CD14-positive monocyte (primary cell): ENCODE results near the gene PIK3R3. TPM values are rescaled to one million over a fixed set of nuclear protein-coding genes. Genes with fewer than 3 reads are reported as not detected.

Experiments used
- DNase-seq, 3 donors: peaks; one replicate each; pipeline ENCODE4 v3.0.0-alpha.2; 2011 to 2022
- H2AFZ ChIP-seq: 2 replicates; pipeline ENCODE4 v1.6.0; 2012; ENCODE audit warnings: mild to moderate bottlenecking, low read depth, low read length, inconsistent platforms; ENCODE audit not compliant: insufficient read depth, poor library complexity, severe bottlenecking
- H3K27ac ChIP-seq, 2 donors: 1 replicate in 1 of 2; 2 replicates in 1 of 2; pipeline ENCODE4 v1.5.1; 2012 to 2013; ENCODE audit warnings: low read length in 2 of 2, control low read depth in 1 of 2, inconsistent platforms in 1 of 2, low read depth in 1 of 2, mild to moderate bottlenecking in 1 of 2
- H3K27me3 ChIP-seq, 2 donors: one replicate each; pipeline versions ENCODE4 v1.6.0 to v1.6.1; 2011 to 2013; ENCODE audit warnings: low read length in 2 of 2; ENCODE audit not compliant: control insufficient read depth in 2 of 2, insufficient read depth in 2 of 2
- H3K36me3 ChIP-seq, 2 donors: replicated peaks in 1 of 2; 1 replicate in 1 of 2; 2 replicates in 1 of 2; pipeline versions ENCODE4 v1.5.1 to v1.6.1; 2012 to 2013; ENCODE audit warnings: low read length in 2 of 2, control low read depth in 1 of 2, inconsistent platforms in 1 of 2, mild to moderate bottlenecking in 1 of 2; ENCODE audit not compliant: insufficient read depth in 2 of 2, control insufficient read depth in 1 of 2
- H3K4me1 ChIP-seq, 2 donors: 1 replicate in 1 of 2; 2 replicates in 1 of 2; pipeline versions ENCODE4 v1.5.1 to v1.6.1; 2012 to 2013; ENCODE audit warnings: low read length in 2 of 2, control low read depth in 1 of 2, inconsistent platforms in 1 of 2, mild to moderate bottlenecking in 1 of 2, moderate library complexity in 1 of 2; ENCODE audit not compliant: insufficient read depth in 2 of 2, control insufficient read depth in 1 of 2
- H3K4me2 ChIP-seq: replicated peaks from 2 replicates; pipeline ENCODE3; 2012; ENCODE audit warnings: low read length, moderate library complexity, mild to moderate bottlenecking; ENCODE audit not compliant: poor library complexity, severe bottlenecking; ENCODE audit errors: extremely low read depth
- H3K4me3 ChIP-seq, 3 experiments: fragments of 200-600 bp in 1 of 3; sonication (generic) in 1 of 3; replicated peaks in 1 of 3; 1 replicate in 2 of 3; 2 replicates in 1 of 3; pipeline ENCODE4 v1.5.1; 2011 to 2013; ENCODE audit warnings: low read length in 3 of 3, mild to moderate bottlenecking in 3 of 3, control low read depth in 2 of 3, low read depth in 2 of 3, inconsistent platforms in 1 of 3, moderate library complexity in 1 of 3
- H3K79me2 ChIP-seq: 2 replicates; pipeline ENCODE4 v1.6.0; 2012; ENCODE audit warnings: mild to moderate bottlenecking, control low read depth, inconsistent platforms, low read length, moderate library complexity; ENCODE audit not compliant: insufficient read depth
- H3K9ac ChIP-seq: 2 replicates; pipeline ENCODE4 v1.6.0; 2017; ENCODE audit warnings: low read length, mild to moderate bottlenecking; ENCODE audit not compliant: insufficient read depth, poor library complexity, severe bottlenecking
- H3K9me3 ChIP-seq, 2 donors: replicated peaks in 1 of 2; 1 replicate in 1 of 2; 2 replicates in 1 of 2; pipeline versions ENCODE4 v1.5.1 to v1.6.1; 2012 to 2013; ENCODE audit warnings: low read length in 2 of 2, control low read depth in 1 of 2; ENCODE audit not compliant: control insufficient read depth in 1 of 2, insufficient read depth in 1 of 2
- H4K20me1 ChIP-seq: 2 replicates; pipeline ENCODE4 v1.6.0; 2012; ENCODE audit warnings: mild to moderate bottlenecking, low read length, control low read depth, moderate library complexity; ENCODE audit not compliant: insufficient read depth
- H3K27ac Mint-ChIP-seq, 7 donors: one replicate each; pipeline ENCODE4 v1.8.0; 2020; ENCODE audit warnings: mild to moderate bottlenecking in 7 of 7, mixed read lengths in 7 of 7, moderate library complexity in 6 of 7, inconsistent platforms in 2 of 7
- H3K27me3 Mint-ChIP-seq, 3 donors: one replicate each; pipeline ENCODE4 v1.8.0; 2021 to 2022; ENCODE audit warnings: low read depth in 3 of 3, mild to moderate bottlenecking in 3 of 3, mixed read lengths in 3 of 3, moderate library complexity in 3 of 3, inconsistent platforms in 1 of 3
- H3K36me3 Mint-ChIP-seq, 2 donors: one replicate each; pipeline ENCODE4 v1.8.0; 2020; ENCODE audit warnings: mixed read lengths in 2 of 2, inconsistent platforms in 1 of 2, mild to moderate bottlenecking in 1 of 2
- H3K4me1 Mint-ChIP-seq: one replicate; pipeline ENCODE4 v1.8.0; 2020; ENCODE audit warnings: mild to moderate bottlenecking, mixed read lengths
- H3K4me3 Mint-ChIP-seq, 2 donors: one replicate each; pipeline ENCODE4 v1.8.0; 2020; ENCODE audit warnings: mild to moderate bottlenecking in 2 of 2, mixed read lengths in 2 of 2, moderate library complexity in 1 of 2
- H3K9me3 Mint-ChIP-seq, 7 donors: one replicate each; pipeline ENCODE4 v1.8.0; 2020 to 2022; ENCODE audit warnings: mixed read lengths in 7 of 7, mild to moderate bottlenecking in 6 of 7, moderate library complexity in 6 of 7, inconsistent platforms in 2 of 7
- WGBS: methylation state at CpG from one replicate; pipeline ENCODE4 v1.1.5; 2013; ENCODE audit warnings: missing lambda C conversion rate; ENCODE audit not compliant: insufficient coverage; 5-methylcytosine and 5-hydroxymethylcytosine counted together
- intact Hi-C, 2 donors: fragments of 100-400 bp; cut with micrococcal nuclease; formaldehyde crosslinking; loops; one replicate each; pipeline versions ENCODE4 v1.15.0 to v1.15.1; 2023
- polyA plus RNA-seq, 3 donors: library from polyadenylated mRNA; depleted of rRNA in 1 of 3; unstranded in 2 of 3; stranded (reverse) in 1 of 3; fragments of 300-500 nt in 2 of 3; fragments of >200 nt in 1 of 3; fragmentation: Illumina TruSeq in 2 of 3; gene quantifications; 1 replicate in 2 of 3; 2 replicates in 1 of 3; pipeline ENCODE4 v1.2.3, GENCODE V29; 2012 to 2021
- TF ChIP-seq, protein P1 (sequence below): fragments of 200-600 bp; IDR thresholded peaks from one replicate; pipeline ENCODE4 v1.8.0; 2022; ENCODE audit warnings: antibody characterized with exemption, mild to moderate bottlenecking

The PIK3R3 gene
- polyA plus RNA-seq, 3 donors: 0.09 to 0.28 (median 0.17) TPM

DNA sequence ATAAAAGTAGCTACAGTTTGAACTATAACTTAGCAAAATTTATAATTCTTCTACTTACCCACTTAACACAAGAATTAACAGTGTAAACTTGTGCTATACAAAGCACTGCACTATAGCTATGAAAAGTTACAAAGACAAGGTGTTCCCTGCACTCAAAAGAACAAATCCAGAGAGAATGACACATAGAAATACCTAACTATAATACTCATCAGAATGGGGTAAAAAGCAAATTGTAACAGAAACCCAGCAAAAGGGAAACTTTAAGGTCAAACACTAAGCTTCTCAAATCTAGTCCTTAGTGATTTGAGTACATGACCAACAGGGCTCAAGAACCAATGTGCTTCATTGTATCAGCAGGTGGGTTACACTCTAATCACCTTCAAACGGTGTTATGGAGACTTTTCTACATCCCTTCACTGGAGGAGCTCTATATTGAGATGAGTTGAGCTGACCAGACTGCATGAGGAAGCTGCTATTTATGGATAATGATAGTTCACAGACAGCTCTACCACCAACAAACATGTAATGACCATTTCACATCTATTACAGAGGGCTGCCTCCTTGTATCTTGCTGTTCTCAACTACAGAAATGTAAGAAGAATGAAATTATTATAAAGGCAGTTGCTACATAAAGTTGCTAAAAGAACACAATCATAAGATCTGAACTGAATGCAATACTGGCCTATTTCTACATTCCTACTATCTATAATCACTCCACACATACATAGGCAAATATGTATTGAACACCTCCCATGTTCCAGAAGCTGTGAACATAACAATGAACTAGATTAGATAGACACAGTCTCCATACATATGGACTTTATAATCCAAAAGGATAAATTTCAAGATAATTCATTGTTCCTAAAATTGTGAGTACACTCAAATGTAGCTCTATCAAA lies 47.6 kb downstream of the PIK3R3 start:
- Histone ChIP-seq H3K27ac (no peak overlapping the region), H2AFZ (no peak overlapping the region), H3K9ac (no peak overlapping the region), H3K79me2 (no peaks in the 10 kb centered on the region), H3K27me3 (no peaks in the 10 kb centered on the region), H3K4me1 (no peaks in the 10 kb centered on the region), H3K36me3 (no peaks in the 10 kb centered on the region), H3K4me2 (no peak overlapping the region), H4K20me1 (no peaks in the 10 kb centered on the region), H3K9me3 (no peaks in the 10 kb centered on the region), H3K4me3 (no peak overlapping the region)
- Mint-ChIP-seq H3K4me3 (no peak overlapping the region), H3K36me3 (no peaks in the 10 kb centered on the region), H3K9me3 (peaks cover 0 to 3% (median 0%) of the 10 kb centered on the region in 7 donors), H3K27me3 (no peaks in the 10 kb centered on the region), H3K4me1 (peaks cover 3% of the 10 kb centered on the region), H3K27ac (no peak overlapping the region)
- DNase-seq: no peak
- intact Hi-C loops: no loop called here
- TF ChIP-seq, protein P1, sequence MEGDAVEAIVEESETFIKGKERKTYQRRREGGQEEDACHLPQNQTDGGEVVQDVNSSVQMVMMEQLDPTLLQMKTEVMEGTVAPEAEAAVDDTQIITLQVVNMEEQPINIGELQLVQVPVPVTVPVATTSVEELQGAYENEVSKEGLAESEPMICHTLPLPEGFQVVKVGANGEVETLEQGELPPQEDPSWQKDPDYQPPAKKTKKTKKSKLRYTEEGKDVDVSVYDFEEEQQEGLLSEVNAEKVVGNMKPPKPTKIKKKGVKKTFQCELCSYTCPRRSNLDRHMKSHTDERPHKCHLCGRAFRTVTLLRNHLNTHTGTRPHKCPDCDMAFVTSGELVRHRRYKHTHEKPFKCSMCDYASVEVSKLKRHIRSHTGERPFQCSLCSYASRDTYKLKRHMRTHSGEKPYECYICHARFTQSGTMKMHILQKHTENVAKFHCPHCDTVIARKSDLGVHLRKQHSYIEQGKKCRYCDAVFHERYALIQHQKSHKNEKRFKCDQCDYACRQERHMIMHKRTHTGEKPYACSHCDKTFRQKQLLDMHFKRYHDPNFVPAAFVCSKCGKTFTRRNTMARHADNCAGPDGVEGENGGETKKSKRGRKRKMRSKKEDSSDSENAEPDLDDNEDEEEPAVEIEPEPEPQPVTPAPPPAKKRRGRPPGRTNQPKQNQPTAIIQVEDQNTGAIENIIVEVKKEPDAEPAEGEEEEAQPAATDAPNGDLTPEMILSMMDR: no peak
- no CpG with 5 or more reads among the region's 1 CpG for WGBS

DNA sequence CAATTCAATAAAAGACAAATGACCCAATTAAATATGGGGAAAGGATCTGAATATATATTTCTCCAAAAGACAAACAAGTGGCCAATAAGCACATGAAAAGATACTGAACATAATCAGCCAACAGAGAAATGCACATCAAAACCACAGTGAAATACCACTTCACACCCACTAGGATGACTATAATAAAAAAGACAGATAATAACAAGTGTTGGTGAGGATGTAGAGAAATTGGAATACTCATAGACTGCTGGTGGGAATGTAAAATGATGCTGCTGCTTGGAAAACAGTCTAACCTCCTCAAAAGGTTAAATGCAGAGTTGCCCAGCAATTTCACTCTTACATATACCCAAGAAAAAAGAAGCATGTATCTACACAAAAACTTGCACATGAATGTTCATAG lies 48.9 kb downstream of the PIK3R3 start:
- Histone ChIP-seq H3K27ac (no peak overlapping the region), H3K9me3 (no peaks in the 10 kb centered on the region), H3K4me3 (no peak overlapping the region), H4K20me1 (no peaks in the 10 kb centered on the region), H3K36me3 (no peaks in the 10 kb centered on the region), H2AFZ (no peak overlapping the region), H3K4me1 (no peaks in the 10 kb centered on the region), H3K79me2 (no peaks in the 10 kb centered on the region), H3K9ac (no peak overlapping the region), H3K27me3 (no peaks in the 10 kb centered on the region), H3K4me2 (no peak overlapping the region)
- no peak overlapping the region for H3K27ac Mint-ChIP-seq
- H3K27me3 Mint-ChIP-seq: no peaks in the 10 kb centered on the region
- H3K4me1 Mint-ChIP-seq: peaks cover 3% of the 10 kb centered on the region
- H3K36me3 Mint-ChIP-seq: no peaks in the 10 kb centered on the region
- TF ChIP-seq, protein P1: no peak
- H3K9me3 Mint-ChIP-seq: peaks cover 0 to 3% (median 0%) of the 10 kb centered on the region in 7 donors
- intact Hi-C loops: no loop called here
- no peak overlapping the region for H3K4me3 Mint-ChIP-seq
- no peak for DNase-seq
